IPS DF 4.7 (cell line): Measurements from ENCODE around the gene HS2ST1.
"Not testable (repeated sequence)": the region's sequence is repeated elsewhere in the genome, so short reads cannot be mapped to it uniquely, and the experiment has no call there.

Experiments
- DNase-seq: peaks from one replicate; pipeline ENCODE4 v3.0.0-alpha.2; 2013; ENCODE audit warnings: low spot score; ENCODE audit errors: extremely low read depth

The HS2ST1 gene

GRCh38 chr1:86965827-86966182 is 51.4 kb downstream of the HS2ST1 start:
- no peak for DNase-seq

- DNase-seq, result no peak
Observed at GRCh38 chr1:86970938-86971337, 56.5 kb downstream of the HS2ST1 start.

- no peak for DNase-seq
Observed at GRCh38 chr1:86971778-86972177, 57.3 kb downstream of the HS2ST1 start.

- DNase-seq, result no peak
Observed at GRCh38 chr1:86972262-86972661, 57.8 kb downstream of the HS2ST1 start.

- no peak for DNase-seq
Observed at GRCh38 chr1:86975993-86976550, 61.6 kb downstream of the HS2ST1 start.

GRCh38 chr1:86976664-86977063 is 62.2 kb downstream of the HS2ST1 start:
- no peak for DNase-seq

- no peak for DNase-seq
Observed at GRCh38 chr1:86981482-86982213, 67.2 kb downstream of the HS2ST1 start.

GRCh38 chr1:86983677-86984076 is 69.2 kb downstream of the HS2ST1 start:
- DNase-seq, result not testable (repeated sequence)

GRCh38 chr1:86987446-86987845 is 73.0 kb downstream of the HS2ST1 start:
- no peak for DNase-seq

GRCh38 chr1:86988835-86989234 is 74.4 kb downstream of the HS2ST1 start:
- DNase-seq, result no peak

- not testable (repeated sequence) for DNase-seq
Observed at GRCh38 chr1:86989690-86990089, 75.3 kb downstream of the HS2ST1 start.

- no peak for DNase-seq
Observed at GRCh38 chr1:86990826-86991225, 76.4 kb downstream of the HS2ST1 start.

GRCh38 chr1:86991549-86992186 is 77.2 kb downstream of the HS2ST1 start:
- DNase-seq, result no peak

- no peak for DNase-seq
Observed at GRCh38 chr1:86992861-86993260, 78.4 kb downstream of the HS2ST1 start.

- no peak for DNase-seq
Observed at GRCh38 chr1:86993269-86993985, 79.0 kb downstream of the HS2ST1 start.

- no peak for DNase-seq
Observed at GRCh38 chr1:86994061-86994460, 79.6 kb downstream of the HS2ST1 start.

GRCh38 chr1:86997538-86997937 is 83.1 kb downstream of the HS2ST1 start:
- no peak for DNase-seq

- no peak for DNase-seq
Observed at GRCh38 chr1:86998280-86998679, 83.8 kb downstream of the HS2ST1 start.

- no peak for DNase-seq
Observed at GRCh38 chr1:86998727-86999126, 84.3 kb downstream of the HS2ST1 start.

- no peak for DNase-seq
Observed at GRCh38 chr1:87000460-87000859, 86.0 kb downstream of the HS2ST1 start.

GRCh38 chr1:87004857-87005256 is 90.4 kb downstream of the HS2ST1 start:
- no peak for DNase-seq

- DNase-seq, result no peak
Observed at GRCh38 chr1:87007323-87007722, 92.9 kb downstream of the HS2ST1 start.
